ENCODE measurements around the gene TMBIM6. TPM values are rescaled to one million over a fixed set of nuclear protein-coding genes. Genes with fewer than 3 reads are reported as not detected.
"Not testable (repeated sequence)": the region's sequence is repeated elsewhere in the genome, so short reads cannot be mapped to it uniquely, and the experiment has no call there.

TMBIM6 gene
- total RNA-seq, 1 experiment from 2014 or later = 600 TPM

- no peaks in the 10 kb centered on the region for H3K27me3 Mint-ChIP-seq (ENCODE audit: unreplicated experiment)
- no peaks in the 10 kb centered on the region for H3K36me3 Mint-ChIP-seq (ENCODE audit: insufficient read depth, unreplicated experiment)
- DNase-seq = no peak
- no peaks in the 10 kb centered on the region for H3K9me3 Mint-ChIP-seq (ENCODE audit: low read depth, unreplicated experiment)
- TF ChIP-seq CTCF (IDR thresholded peaks at IDR 0.05; ENCODE audit: unreplicated experiment) = no peak
- CTCF ChIA-PET = interaction anchor here (0.7 kb wide), 1 partner anchor 51 kb away, joined by 6 read pairs; no protein-coding TSS in a partner anchor
- no peak overlapping the region for H3K4me3 Mint-ChIP-seq (ENCODE audit: low read depth, unreplicated experiment)
- H3K4me1 Mint-ChIP-seq (ENCODE audit: low read depth, unreplicated experiment) = peaks cover 21% of the 10 kb centered on the region
- no TSS peak for BruUV-seq (replicated peaks)
- intact Hi-C loops (cut with micrococcal nuclease; ENCODE audit: unreplicated experiment) = no loop called here
- no peak overlapping the region for H3K27ac Mint-ChIP-seq (ENCODE audit: unreplicated experiment)
Observed at GRCh38 chr12:49733219-49734017, 7.9 kb upstream of the TMBIM6 start.

- intact Hi-C loops (cut with micrococcal nuclease; ENCODE audit: unreplicated experiment); BruUV-seq (replicated peaks): not testable (repeated sequence)
- peaks cover 21% of the 10 kb centered on the region for H3K4me1 Mint-ChIP-seq (ENCODE audit: low read depth, unreplicated experiment)
Observed at GRCh38 chr12:49734900-49735299, 6.5 kb upstream of the TMBIM6 start.

GRCh38 chr12:49738721-49739120 is 2.6 kb upstream of the TMBIM6 start:
- DNase-seq; intact Hi-C loops (cut with micrococcal nuclease; ENCODE audit: unreplicated experiment); H3K4me3 Mint-ChIP-seq (ENCODE audit: low read depth, unreplicated experiment); H3K9me3 Mint-ChIP-seq (ENCODE audit: low read depth, unreplicated experiment); BruUV-seq (replicated peaks); CTCF ChIA-PET; H3K27ac Mint-ChIP-seq (ENCODE audit: unreplicated experiment); H3K27me3 Mint-ChIP-seq (ENCODE audit: unreplicated experiment): not testable (repeated sequence)
- H3K36me3 Mint-ChIP-seq (ENCODE audit: insufficient read depth, unreplicated experiment) = peaks cover 29% of the 10 kb centered on the region
- H3K4me1 Mint-ChIP-seq (ENCODE audit: low read depth, unreplicated experiment) = peaks cover 20% of the 10 kb centered on the region

More at GRCh38 chr12:49734900-49735299, 6.5 kb upstream of the TMBIM6 start:
- H3K36me3 Mint-ChIP-seq (ENCODE audit: insufficient read depth, unreplicated experiment); DNase-seq; H3K27ac Mint-ChIP-seq (ENCODE audit: unreplicated experiment); H3K27me3 Mint-ChIP-seq (ENCODE audit: unreplicated experiment); H3K4me3 Mint-ChIP-seq (ENCODE audit: low read depth, unreplicated experiment); CTCF ChIA-PET; H3K9me3 Mint-ChIP-seq (ENCODE audit: low read depth, unreplicated experiment): not testable (repeated sequence)

GRCh38 chr12:49740277-49740676 is 1.1 kb upstream of the TMBIM6 start:
- intact Hi-C loops (cut with micrococcal nuclease; ENCODE audit: unreplicated experiment); DNase-seq; H3K4me3 Mint-ChIP-seq (ENCODE audit: low read depth, unreplicated experiment); H3K27me3 Mint-ChIP-seq (ENCODE audit: unreplicated experiment); BruUV-seq (replicated peaks); H3K27ac Mint-ChIP-seq (ENCODE audit: unreplicated experiment); H3K9me3 Mint-ChIP-seq (ENCODE audit: low read depth, unreplicated experiment): not testable (repeated sequence)
- peaks cover 14% of the 10 kb centered on the region for H3K4me1 Mint-ChIP-seq (ENCODE audit: low read depth, unreplicated experiment)
- CTCF ChIA-PET = interaction anchor here (0.6 to 1.5 kb wide), 2 partner anchors 22 to 473 kb away, joined by 3 to 4 read pairs; no protein-coding TSS in a partner anchor
- peaks cover 37% of the 10 kb centered on the region for H3K36me3 Mint-ChIP-seq (ENCODE audit: insufficient read depth, unreplicated experiment)

GRCh38 chr12:49741882-49742620 is 694 bp downstream of the TMBIM6 start:
- intact Hi-C loops (cut with micrococcal nuclease; ENCODE audit: unreplicated experiment) = no loop called here
- no peak for TF ChIP-seq CTCF (IDR thresholded peaks at IDR 0.05; ENCODE audit: unreplicated experiment)
- peaks cover 37% of the 10 kb centered on the region for H3K36me3 Mint-ChIP-seq (ENCODE audit: insufficient read depth, unreplicated experiment)
- BruUV-seq (replicated peaks) = no TSS peak
- no peaks in the 10 kb centered on the region for H3K27me3 Mint-ChIP-seq (ENCODE audit: unreplicated experiment)
- no peaks in the 10 kb centered on the region for H3K9me3 Mint-ChIP-seq (ENCODE audit: low read depth, unreplicated experiment)
- H3K4me1 Mint-ChIP-seq (ENCODE audit: low read depth, unreplicated experiment) = peaks cover 10% of the 10 kb centered on the region
- H3K4me3 Mint-ChIP-seq (ENCODE audit: low read depth, unreplicated experiment) = peak overlapping the region; percentile 96
- peak; percentile 81 for DNase-seq
- peak overlapping the region; percentile 100 for H3K27ac Mint-ChIP-seq (ENCODE audit: unreplicated experiment)
- CTCF ChIA-PET = interaction anchor here (0.6 to 1.5 kb wide), 11 partner anchors 15 to 369 kb away, joined by 3 to 19 read pairs (median 5); partner anchors contain the start of gene PRPF40B

All from Calu3 (cell line).